ENCODE measurements around the gene FXYD2. TPM values are rescaled to one million over a fixed set of nuclear protein-coding genes. Genes with fewer than 3 reads are reported as not detected.

FXYD2 gene
- total and polyA plus RNA-seq, 2 of the 4 experiments (the other 2 are of a cell fraction) = 0.09 TPM; not detected in 1

- H2BK5ac ChIP-seq (ENCODE audit: low read depth, low read length, poor library complexity, severe bottlenecking) = no peak overlapping the region
- dilution Hi-C loops (cut with HindIII; ENCODE audit: low sequenced_read_pairs, unreplicated experiment) = no loop called here
Observed at GRCh38 chr11:117835576-117835975, 11.0 kb upstream of the FXYD2 start.

More at GRCh38 chr11:117835576-117835975, 11.0 kb upstream of the FXYD2 start:
- BruUV-seq (replicated peaks) = no TSS peak
- no peak overlapping the region for H3K27ac ChIP-seq (ENCODE audit: insufficient read depth, low read length)
- ATAC-seq (ENCODE audit: low read depth) (no peak), DNase-seq (no peak)
- no peak overlapping the region for H3K18ac ChIP-seq (ENCODE audit: low read depth, low read length)
- no peak overlapping the region for H4K8ac ChIP-seq (ENCODE audit: low read depth in 2 of 2, low read length in 2 of 2)
- H3K36me3 ChIP-seq (ENCODE audit: control insufficient read depth, insufficient read depth, low read length) = no peaks in the 10 kb centered on the region
- H2BK120ac ChIP-seq (ENCODE audit: low read depth, low read length) = no peak overlapping the region
- H3K27me3 ChIP-seq (ENCODE audit: control insufficient read depth, insufficient read depth, low read length) = peaks cover 25% of the 10 kb centered on the region
- WGBS, 2 experiments (ENCODE audit: extremely low coverage in 2 of 2, insufficient read length in 1 of 2) = 92% methylated on average over 2 of the region's 8 CpGs; no CpG with 5 or more reads in 1 of the 2 experiments
- no peak overlapping the region for H2BK15ac ChIP-seq (ENCODE audit: low read depth, low read length)
- H3K9ac ChIP-seq (ENCODE audit: low read depth, low read length) = no peak overlapping the region
- H4K5ac ChIP-seq (ENCODE audit: low read depth, low read length) = no peak overlapping the region
- TF ChIP-seq MAZ (IDR thresholded peaks at IDR 0.05; ENCODE audit: borderline replicate concordance, low read depth, low read length) (no peak), CTCF (conservative IDR thresholded peaks at IDR 0.05; ENCODE audit: low read depth, low read length) (no peak), CHD1 (IDR thresholded peaks at IDR 0.05; ENCODE audit: low read depth, low read length) (no peak), RFX5 (IDR thresholded peaks at IDR 0.05; ENCODE audit: low read depth, low read length) (no peak), POLR2A (IDR thresholded peaks at IDR 0.05; ENCODE audit: low read depth, low read length) (no peak), USF2 (IDR thresholded peaks at IDR 0.05; ENCODE audit: low read depth, low read length) (no peak), RCOR1 (IDR thresholded peaks at IDR 0.05; ENCODE audit: insufficient replicate concordance, low read length) (no peak), CEBPB (IDR thresholded peaks at IDR 0.05; ENCODE audit: low read depth, low read length) (no peak), NFE2L2 (IDR thresholded peaks at IDR 0.05; ENCODE audit: low read depth, low read length) (no peak)
- H4K20me1 ChIP-seq (ENCODE audit: insufficient read depth, low read length) = no peaks in the 10 kb centered on the region
- H3K9me1 ChIP-seq (ENCODE audit: insufficient read depth, low read length) = no peaks in the 10 kb centered on the region
- no peak overlapping the region for H2AK5ac ChIP-seq (ENCODE audit: low read depth, low read length)
- no peak overlapping the region for H2AFZ ChIP-seq (replicated peaks; ENCODE audit: low read length, poor library complexity)
- no peaks in the 10 kb centered on the region for H3K9me3 ChIP-seq (ENCODE audit: control insufficient read depth, insufficient read depth, low read length)
- no peak overlapping the region for H3K56ac ChIP-seq (ENCODE audit: extremely low read depth, insufficient read depth, low read length)
- H2AK9ac ChIP-seq (replicated peaks; ENCODE audit: low read depth, low read length, poor library complexity) = no peak overlapping the region
- H3K4ac ChIP-seq (ENCODE audit: low read depth, low read length) = no peak overlapping the region
- no peak overlapping the region for H3K14ac ChIP-seq (replicated peaks; ENCODE audit: low read depth, low read length)
- H2BK20ac ChIP-seq (ENCODE audit: low read depth, low read length) = no peak overlapping the region
- H3K4me3 ChIP-seq (ENCODE audit: insufficient read depth, low read depth, low read length) = no peak overlapping the region
- intact Hi-C loops (cut with micrococcal nuclease) = no loop called here
- ChIA-PET CTCF (interaction anchor here (0.8 to 2.1 kb wide), 2 partner anchors 17 to 111 kb away, joined by 3 to 6 read pairs; no protein-coding TSS in a partner anchor), POLR2A (ENCODE audit: unreplicated experiment) (no interaction called here)
- H3K23ac ChIP-seq (ENCODE audit: low read depth, low read length) = no peak overlapping the region
- no peaks in the 10 kb centered on the region for H3K79me1 ChIP-seq (ENCODE audit: low read depth in 1 of 2, low read length in 2 of 2)
- no peaks in the 10 kb centered on the region for H3K4me1 ChIP-seq (ENCODE audit: control insufficient read depth, insufficient read depth, low read length)
- H3K4me2 ChIP-seq (ENCODE audit: low read depth, low read length) = no peak overlapping the region
- H4K91ac ChIP-seq (ENCODE audit: insufficient read depth, low read depth, low read length) = no peak overlapping the region
- in situ Hi-C loops (cut with MboI; ENCODE audit: low sequenced_read_pairs) = no loop called here

All from IMR-90 (cell line).